C4-2B (cell line): ENCODE data around the gene PPP1R14C.

ENCODE experiments used
- CTCF ChIP-seq: fragments of 450-650 bp; conservative IDR thresholded peaks from 2 replicates; pipeline ENCODE4 v1.5.1; 2017; ENCODE audit warnings: mild to moderate bottlenecking
- ZFX ChIP-seq: fragments of 450-650 bp; IDR thresholded peaks from 2 replicates; pipeline ENCODE4 v1.6.1; 2017

GRCh38 chr6:150165020-150165702 is 22.3 kb downstream of the PPP1R14C start:
- TF ChIP-seq CTCF (no peak), ZFX (no peak)
